NK-92 (cell line): ENCODE results near the gene TRMU.

Experiments
- DNase-seq: peaks from one replicate; lab custom pipeline; 2025; ENCODE audit not compliant: unreplicated experiment; lab: John Stamatoyannopoulos, UW

The TRMU gene

DNA sequence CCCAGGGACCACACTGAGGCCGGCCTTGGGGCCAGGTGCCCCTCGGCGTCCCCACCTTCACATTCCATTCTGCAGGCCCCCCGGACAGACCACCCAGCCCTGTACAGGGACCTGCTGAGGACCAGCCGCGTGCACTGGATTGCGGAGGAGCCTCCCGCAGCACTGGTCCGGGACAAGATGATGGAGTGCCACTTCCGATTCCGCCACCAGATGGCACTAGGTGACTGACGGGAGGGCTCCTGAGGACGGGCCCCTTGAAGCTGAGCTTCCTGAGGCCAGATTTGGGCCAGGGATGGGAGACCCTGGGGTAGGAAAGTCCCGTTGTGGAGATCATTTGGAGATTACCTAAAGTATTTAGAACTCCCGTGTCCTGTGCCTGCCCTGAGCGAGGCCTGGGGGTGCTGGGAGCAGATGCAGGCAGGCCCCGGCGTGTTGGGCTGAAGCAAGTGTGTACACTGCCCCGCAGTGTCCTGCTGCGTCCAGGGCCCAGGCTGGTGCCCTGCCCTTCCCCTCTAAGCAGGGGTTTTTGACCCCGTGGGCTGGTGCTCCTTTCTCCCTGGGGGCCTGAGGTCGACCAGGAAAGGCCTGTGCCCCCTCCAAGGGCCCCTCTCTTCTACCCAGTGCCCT lies 20.0 kb downstream of the TRMU start:
- DNase-seq = no peak

DNA sequence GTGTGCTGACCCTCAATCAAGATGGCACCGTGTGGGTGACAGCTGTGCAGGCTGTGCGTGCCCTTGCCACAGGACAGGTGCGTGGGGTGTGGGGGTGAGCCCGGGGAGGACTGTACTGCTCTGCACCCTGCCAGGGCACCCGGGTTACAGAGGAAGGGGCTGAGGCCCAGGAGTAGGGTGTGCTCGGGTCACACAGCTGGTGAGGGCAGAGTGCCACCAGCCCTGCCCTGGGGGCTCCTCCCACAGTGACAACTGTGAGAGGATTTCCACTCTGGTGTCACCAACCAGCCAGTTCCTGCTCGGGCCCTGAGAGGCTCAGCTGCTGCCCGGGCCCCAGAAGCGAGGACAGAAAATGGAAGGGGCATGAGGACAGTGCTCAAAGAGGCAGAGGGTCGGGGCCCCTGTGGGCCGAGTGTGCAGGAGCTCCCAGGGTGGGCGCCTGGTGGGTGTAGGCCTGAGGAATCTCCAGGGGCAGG lies 20.5 kb downstream of the TRMU start:
- no peak for DNase-seq

DNA sequence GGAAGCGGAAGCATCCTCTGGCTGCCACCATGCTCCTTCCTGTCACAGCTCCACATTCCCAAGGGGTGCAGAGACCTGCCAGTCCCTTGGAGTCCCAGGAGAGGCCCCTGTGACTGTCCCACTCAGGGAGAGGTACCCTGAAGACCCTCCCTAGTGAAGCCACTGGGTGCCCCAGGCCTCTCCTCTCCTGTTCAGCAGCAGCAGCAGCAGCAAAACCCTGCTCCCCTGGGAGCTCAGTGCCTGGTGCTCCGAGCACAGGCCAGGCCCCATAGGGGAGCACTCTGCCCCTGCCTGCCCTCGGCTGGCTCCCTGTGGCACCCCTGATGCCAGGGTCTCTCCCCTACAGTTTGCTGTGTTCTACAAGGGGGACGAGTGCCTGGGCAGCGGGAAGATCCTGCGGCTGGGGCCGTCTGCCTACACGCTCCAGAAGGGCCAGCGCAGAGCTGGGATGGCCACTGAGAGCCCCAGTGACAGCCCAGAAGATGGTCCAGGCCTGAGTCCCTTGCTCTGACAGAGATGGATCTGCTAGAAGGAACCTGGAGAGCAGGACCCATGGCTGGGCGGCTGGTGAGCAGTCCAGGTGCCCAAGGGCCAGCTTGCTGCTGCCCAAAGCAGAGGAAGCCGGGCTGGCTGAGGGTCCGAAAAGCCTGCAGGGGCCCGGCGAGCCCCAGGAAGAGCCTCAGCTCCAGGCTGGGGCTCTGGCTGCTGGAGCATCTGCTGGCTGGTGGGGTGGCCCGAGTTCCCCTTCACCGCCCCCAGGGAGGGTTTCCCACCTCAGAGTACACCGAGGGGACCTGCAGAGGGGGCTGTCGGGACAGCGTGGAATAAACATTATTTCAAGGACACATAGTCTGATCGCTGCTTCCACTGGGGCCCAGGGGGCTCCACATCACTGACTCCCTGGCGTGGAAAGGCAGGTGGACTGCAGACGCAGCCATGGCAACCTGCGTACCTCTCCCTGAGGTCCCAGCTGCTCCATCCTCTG lies 21.3 kb downstream of the TRMU start:
- no peak for DNase-seq

DNA sequence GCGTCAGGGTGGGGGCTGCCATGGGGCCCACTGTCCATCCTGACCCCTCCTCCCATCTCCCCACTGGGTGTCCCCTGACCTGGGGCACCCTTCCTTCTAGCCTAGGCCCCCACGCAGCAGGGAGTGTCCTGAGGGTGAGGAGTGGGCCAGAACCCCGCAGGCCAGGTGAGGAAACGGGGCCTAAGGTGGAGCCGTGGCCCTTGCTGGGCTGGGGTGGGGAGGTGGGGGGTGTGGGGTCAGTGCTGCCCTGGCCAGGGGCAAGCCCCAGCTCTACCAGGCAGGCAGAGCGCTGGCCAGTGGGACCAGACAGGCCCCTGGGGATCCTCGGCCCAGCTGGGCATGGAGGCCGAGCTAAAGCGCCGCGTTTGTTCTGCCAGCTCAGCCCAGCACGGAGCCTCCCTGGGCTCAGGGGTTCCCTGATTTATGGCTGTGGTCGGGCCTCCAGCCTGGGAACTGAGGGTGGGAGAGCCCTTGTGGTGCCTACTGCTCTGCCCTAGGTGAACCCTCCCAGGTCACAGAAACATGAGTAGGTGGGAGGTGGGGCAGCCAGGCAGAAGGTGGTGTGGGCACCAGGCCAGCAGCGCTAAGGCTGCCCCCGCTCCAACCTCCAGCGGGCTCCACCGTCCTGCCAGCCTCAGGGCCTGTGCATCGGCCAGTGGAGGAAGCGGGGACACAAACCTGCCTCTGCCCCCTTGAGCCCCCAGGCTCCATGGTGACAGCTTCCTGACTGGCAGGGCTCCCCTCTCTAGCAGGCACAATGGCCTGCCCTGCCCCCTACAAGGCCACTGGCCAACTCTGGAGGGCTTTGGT lies 22.4 kb downstream of the TRMU start:
- no peak for DNase-seq

DNA sequence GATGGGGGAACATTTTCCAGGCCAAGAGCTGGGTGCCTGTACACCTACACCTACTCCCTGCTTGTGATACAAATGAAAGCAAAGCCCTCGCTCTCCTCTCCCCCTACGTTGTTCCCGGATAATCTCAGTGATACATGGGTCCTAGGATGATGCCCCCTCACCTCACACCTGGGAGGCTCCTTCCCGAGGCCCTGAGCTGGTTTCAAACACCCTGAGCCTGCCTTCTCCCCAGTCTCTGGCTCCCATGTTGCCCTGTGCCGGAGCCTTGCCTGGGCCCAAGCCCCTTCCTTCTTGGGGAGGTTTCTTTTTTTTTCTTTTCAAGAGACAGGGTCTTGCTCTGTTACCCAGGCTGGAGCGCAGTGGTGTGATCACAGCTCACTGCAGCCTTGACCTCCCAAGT lies 23.3 kb downstream of the TRMU start:
- no peak for DNase-seq

DNA sequence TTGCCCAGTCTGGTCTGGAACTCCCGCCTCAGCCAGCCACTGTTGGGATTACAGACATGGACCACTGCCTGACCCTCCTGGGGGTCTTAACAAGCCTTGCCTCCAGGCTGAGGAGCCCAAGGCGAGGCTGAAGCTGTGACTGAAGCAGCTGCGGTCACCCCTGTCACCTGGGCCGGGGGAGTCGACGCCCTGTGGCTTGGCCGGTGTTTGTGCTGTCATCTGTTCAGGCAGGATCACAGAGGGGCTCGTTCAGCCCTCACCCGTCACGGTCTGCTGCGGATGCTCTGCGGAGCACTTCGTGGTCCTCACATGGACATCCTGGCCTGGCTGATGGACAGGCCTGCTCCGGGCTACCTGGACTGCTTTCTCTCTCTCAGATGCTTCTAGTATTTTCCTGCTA lies 23.8 kb downstream of the TRMU start:
- no peak for DNase-seq

DNA sequence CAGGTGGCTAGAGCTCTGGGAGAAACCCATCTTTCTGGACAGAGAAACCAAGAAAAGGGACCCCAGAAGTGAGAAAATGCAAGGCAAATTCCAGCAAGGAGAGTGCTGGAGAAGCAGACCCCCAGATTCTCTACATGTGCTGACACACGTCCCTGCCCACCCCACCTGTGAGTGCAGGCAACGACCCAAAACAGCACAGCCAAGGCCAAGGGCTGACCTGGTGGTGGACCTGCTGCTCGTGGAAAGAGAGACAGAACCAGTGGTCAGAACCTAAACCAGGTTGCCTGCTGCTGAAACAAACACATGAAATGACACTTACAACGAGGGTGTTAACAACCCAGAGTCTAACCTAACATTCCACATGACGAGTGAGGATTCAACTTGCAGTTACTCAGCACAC lies 24.6 kb downstream of the TRMU start:
- no peak for DNase-seq

DNA sequence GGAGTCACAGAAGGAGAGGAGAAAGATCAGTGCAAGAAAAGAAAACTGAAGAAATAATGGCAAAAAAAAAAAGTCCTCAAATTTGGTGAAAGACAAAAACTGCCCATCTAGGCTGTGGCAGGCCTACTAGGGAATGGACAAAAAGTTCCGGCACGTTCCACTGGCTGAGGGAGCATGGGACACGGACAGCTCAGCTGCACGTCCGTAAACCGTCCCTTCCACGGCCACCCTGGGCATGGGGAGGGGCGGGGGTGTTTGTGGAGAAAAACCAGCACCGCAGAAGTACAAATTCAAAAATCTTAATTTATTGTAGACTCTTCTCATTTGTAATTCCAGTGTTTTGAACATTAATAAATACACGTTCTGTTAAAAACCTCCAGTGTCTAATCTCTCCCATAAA lies 25.4 kb downstream of the TRMU start:
- no peak for DNase-seq

DNA sequence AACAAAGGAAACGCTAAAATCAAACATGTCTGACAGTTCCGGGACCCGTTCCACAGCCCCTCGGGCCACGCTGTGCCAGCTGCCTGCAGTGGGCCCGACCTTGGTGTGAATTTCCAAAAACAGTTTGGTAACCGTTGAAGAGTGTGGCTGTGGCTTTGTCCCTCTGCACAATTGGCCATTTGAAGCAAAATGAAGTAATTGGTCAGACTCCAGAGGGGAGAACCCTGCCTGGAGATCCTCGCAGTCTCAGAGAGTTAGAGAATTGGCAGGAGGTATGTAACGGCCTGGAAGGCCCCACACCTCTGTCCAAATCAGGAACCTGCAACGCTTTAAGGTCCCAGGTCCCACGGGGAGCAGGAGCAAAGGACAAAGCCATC lies 26.3 kb downstream of the TRMU start:
- DNase-seq = no peak

DNA sequence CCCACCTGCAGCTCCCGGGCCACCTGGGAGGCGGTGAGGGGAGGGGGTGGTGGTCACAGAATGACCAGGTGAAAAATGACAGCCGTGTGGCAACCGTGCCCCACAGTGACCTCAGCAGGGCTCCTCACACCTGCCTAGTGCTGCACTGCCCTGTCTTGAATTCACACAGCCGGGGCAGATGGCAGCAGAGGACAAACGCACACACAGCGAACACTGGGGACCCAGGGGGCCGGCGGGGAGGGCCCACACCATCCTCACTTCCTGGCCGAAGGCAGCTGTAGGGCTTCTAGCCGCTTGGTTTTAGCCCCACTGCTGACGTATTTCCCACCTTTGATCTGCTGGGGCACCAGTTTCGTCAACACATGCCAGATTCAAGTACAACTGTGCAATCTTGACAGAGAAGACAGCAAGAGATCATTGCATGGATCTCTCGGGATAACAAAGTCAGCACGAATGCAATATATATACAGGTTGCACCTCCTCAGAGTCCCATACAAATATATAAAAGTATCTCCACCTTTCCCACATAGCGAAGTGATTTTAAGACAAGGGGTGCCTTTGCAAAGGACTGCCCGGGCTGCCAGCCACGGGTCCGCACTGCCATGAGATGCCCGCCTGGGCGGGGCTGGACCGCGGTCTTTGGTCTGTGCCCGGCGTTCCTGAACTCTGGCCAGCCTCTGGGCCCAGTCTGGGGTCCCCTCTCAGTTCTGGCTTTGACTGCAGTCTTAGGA lies 26.9 kb downstream of the TRMU start:
- DNase-seq = no peak

DNA sequence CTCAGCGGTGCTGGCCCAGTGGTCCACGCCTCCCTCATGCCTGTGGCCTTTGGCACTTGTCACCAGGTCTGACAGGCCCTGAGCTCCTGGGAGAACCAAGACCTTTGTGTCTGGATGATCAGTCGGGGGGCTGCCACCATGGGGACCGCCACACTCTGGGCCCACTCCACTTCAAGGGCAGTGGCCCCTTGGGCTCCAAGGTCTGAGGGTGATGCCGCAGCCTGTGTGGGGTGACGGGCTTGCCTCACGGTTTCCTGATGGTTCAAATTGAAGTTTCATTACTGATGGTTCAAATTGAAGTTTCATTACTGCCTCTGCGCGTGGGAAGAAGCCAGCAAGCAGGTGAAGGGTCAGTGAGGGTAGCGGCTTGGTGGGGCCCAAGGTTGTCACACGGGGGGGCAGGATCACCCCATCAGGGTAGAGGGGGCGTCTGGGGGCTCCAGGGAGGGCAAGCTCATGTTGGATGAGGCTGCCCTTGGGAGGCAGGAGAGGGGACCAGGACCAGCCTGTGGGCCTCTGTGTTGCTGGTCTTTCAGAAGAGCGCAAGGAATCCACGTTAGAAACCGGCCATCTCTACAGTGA lies 27.5 kb downstream of the TRMU start:
- no peak for DNase-seq

DNA sequence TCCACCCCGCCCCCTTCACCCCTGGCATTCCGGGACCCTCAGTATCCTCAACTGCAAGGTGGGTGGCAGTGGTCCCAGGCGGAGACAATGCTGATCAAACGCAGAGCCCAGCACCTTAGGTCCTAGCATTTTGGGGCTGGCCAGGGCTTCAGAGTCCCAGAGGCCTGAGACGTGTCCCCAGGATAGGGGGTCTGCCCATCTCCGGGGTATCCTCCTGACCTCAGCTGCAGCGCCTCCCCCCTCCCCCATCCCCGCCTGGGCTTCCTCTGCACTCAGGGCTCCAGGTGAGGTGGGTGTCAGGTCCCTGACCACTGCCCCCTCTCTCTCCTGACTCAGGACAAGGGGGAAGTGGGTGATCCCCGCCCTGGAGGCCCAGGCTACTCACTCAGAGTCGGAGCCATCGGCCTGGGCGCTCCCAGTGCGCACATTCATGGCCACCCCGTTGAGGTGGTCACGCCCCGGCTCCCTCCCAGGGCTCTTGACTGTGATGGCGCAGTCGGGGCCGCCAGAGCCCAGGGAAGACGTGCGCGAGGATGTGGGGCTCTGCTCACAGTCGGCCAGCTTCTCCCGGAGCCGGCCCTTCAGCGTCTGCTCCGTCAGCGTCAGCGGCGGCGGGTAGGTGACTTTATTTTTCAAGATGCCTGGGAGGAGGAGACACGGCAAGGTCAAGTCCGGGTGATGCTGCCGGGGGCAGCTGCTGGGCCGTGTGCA lies 28.3 kb downstream of the TRMU start:
- no peak for DNase-seq

DNA sequence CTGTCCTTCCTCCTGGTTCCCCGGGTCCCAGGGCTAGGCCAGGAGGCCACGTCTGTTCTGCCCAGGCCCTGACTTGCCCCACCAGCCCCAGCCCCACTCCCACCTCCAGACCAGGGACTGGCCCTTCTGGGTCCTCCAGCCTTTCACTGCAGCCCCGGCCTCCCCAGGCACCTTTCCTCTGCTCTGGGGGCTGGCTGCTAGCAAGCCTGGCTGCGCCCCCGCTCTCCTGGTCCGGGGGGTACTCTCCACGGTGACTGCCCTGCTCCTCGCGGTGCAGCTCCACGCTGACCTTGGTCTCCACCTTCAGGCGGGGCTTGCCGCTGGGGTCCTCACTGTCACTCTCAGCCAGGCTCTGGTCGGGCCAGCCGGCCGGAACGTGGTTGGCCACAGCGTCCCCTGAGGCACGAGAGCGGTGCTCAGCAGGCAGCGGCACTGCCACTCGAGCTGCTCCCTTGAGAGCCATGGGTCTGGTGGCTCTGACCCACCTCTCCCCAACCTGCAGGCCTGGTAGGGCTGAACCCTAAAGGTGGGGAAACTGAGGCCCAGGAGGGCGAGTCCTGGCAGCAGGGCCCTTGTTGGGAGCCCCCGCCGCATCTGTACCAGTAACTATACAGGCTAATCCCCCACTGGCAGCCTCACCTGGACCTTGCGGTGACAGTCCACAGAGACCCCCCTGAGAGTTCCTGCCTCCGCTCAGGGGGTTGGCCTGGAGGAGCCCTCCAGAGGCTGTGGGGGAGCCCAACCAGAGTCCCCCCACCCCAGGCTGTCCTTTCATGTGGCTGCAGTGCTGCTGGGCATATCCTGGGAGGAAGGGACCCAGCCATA lies 29.0 kb downstream of the TRMU start:
- DNase-seq = no peak

DNA sequence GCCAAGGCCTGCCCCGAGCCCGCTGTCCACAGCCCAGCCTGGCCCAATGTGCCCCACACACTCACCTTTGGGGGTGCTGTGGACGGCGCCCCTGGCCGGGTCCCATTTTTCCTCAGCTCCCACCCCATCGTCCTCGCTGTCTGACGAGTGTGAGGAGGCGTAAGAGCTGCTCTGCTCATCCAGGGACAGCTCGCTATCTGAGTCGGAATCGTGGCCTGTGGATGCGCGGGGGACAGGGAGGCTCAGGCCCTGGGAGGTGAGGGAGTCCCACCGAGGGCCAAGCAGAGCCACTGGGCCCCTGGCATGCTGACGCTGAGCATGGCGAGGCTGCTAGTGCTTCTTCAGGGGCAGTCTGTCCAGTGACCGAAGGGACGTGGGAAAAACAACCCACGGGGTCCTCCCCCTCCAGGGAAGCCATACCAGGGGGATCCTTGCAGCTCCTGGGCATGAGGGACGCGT lies 29.7 kb downstream of the TRMU start:
- DNase-seq = no peak

DNA sequence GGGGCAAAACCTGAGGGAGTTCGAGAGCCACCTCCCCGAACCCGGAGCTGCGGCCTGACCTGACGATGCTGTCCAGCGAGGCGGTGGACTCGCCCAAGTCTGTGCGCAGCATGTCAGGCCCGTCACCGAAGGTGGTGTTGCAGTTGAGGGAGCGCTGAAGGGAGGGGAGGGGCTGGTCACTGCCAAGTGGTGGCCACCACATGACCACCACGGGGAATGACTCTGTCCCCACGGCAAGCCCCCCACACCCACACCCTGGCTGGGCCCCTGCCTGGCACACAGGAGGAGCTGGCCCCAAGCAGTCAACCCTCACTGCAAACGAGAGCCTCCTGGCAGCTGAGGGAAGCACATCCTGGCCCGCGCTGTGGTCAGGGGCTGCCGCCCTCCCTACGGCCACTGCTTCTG lies 30.8 kb downstream of the TRMU start:
- DNase-seq = no peak

DNA sequence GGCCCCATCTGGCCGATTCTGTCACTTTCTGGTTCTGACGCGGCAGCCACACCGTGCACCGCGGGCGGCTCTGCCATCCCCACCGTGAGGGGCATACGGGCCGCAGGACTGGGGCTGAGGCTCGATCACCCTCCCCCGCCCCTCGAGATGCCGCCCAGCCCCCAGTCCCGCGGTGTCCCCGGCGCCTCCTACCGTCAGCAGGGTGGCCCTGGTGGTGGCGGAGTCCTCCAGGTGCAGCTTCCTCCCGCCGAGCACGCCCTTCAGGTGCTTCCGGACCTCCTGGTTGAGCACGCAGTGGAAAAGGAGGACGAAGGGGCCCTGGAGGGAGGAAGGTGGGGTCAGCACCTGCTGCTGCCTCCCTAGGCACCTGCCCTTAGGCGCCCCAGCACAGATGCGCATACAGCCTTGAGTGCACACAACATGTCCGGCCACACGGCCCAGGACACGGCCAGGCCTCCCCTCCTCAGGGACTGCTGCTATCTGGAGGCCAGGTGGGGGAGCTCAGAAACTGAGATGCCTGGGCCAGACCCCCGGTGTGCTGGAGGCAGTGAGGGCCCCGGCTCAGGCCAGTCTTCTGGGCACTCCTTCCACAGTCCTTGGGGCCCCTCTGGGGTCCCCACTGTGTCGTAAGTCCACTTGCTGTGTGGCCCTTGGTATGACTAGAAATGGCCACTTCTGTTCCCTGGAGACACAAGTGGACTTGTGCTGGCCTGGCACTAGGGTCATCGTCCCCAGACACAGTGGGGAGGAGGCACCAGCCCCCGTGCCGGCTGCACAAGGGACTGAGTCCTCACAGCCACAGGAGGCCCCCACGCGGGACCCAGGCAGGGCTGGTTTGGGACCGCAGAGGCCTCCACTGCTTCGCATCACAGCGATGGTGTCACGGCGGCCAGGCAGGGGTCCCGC lies 31.5 kb downstream of the TRMU start:
- no peak for DNase-seq

DNA sequence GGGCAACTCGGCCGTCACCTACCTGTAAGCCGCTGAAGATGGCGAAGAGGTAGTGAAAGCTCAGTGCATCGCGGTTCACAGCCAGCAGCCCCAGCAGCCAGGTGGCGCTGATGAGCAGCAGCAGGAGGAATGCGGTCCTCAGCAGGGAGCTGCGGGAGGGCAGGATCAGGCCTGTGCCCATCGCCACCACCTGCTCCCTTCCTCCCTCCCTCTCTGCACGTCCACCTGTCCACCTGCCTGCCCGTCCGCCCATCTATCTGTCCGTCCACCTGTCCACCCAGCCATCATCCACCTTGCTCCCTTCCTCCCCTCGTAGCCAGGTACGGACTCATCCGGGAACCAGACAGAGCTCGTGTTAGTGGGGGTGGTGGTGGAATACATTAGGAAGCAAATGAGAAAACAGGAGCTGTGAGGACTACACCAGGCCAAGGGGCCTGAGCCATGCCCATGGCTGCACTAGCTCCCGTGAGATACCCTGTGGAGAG lies 32.2 kb downstream of the TRMU start:
- DNase-seq = peak; percentile 12

DNA sequence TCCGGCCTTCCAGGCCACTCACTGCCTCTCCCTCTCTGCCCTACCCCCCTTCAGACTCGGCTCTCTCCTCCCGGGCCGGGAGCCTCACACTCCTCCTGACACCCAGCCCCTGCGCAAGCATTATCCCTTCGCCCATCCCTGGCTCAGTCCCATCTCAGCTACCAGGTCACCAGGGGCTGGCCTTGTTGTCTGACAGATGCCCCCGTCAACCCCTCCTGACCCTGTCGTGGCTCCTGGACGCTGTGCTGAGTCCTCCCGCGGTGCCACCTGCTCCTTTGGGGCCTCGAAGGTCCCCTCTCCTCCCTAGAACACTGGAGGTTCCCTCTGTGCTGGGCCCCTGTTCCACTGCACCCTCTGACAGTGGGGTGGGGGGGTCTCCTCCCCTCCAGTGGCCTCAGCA lies 32.9 kb downstream of the TRMU start:
- no peak for DNase-seq
